A549 (cell line): ENCODE data around the gene GIT2. TPM values are rescaled to one million over a fixed set of nuclear protein-coding genes. Genes with fewer than 3 reads are reported as not detected.

Source experiments
- ATAC-seq, 2 experiments: fragments of 200-7000 bp in 1 of 2; fragments of >200 bp in 1 of 2; cut with Nextera tagmentation in 1 of 2; cut with Tn5 transposase in 1 of 2; 3 replicates each; pipeline versions ENCODE4 v1.8.0 to v1.9.1; 2018 to 2020; ENCODE audit warnings: mild to moderate bottlenecking in 1 of 2, moderate library complexity in 1 of 2
- CTCF ChIA-PET: fragments of 300-600 bp; sonication (Branson Sonifier 250); formaldehyde crosslinking; extraction: SDS; loops from one replicate; lab custom pipeline; 2021; ENCODE audit warnings: antibody characterized with exemption, inconsistent platforms; lab: Yijun Ruan, JAX
- POLR2A ChIA-PET: fragments of 350-600 bp; formaldehyde crosslinking; extraction: SDS; loops from one replicate; lab custom pipeline; 2021; ENCODE audit warnings: antibody characterized with exemption, inconsistent platforms; lab: Yijun Ruan, JAX
- DNase-seq, 2 experiments: peaks; one replicate each; pipeline versions ENCODE4 v3.0.0 to v3.0.0-alpha.2; 2011 to 2016; ENCODE audit warnings: low read depth in 1 of 2, low spot score in 1 of 2
- FAIRE-seq: peaks from 2 replicates; lab custom pipeline; 2011; peaks lifted over from hg19 to GRCh38; lab: Jason Lieb, UNC
- H3K27ac ChIP-seq, 2 experiments: fragments of >200 bp; sonication (Bioruptor Twin); formaldehyde crosslinking; 3 replicates each; pipeline ENCODE4 v1.5.1; 2016 to 2017
- H3K4me1 ChIP-seq: fragments of >200 bp; sonication (Bioruptor Twin); formaldehyde crosslinking; 3 replicates; pipeline ENCODE4 v1.6.1; 2016
- H3K4me2 ChIP-seq: fragments of >200 bp; sonication (Bioruptor Twin); formaldehyde crosslinking; 3 replicates; pipeline ENCODE4 v1.6.1; 2016
- H3K4me3 ChIP-seq: fragments of >200 bp; sonication (Bioruptor Twin); formaldehyde crosslinking; 3 replicates; pipeline ENCODE4 v1.5.1; 2016
- H3K9me3 ChIP-seq: fragments of >200 bp; sonication (Bioruptor Twin); formaldehyde crosslinking; 3 replicates; pipeline ENCODE4 v1.6.1; 2016
- ATOH8 ChIP-seq: fragments of 250-450 bp; sonication (Bioruptor Pico); IDR thresholded peaks from 2 replicates; pipeline ENCODE4 v1.5.0; 2020; ENCODE audit warnings: low read depth, mild to moderate bottlenecking, moderate library complexity
- BCL3 ChIP-seq: fragments of >200 bp; sonication (Bioruptor Twin); formaldehyde crosslinking; IDR thresholded peaks from 3 replicates; pipeline ENCODE4 v1.6.1; 2016
- CBX2 ChIP-seq: fragments of 200-600 bp; sonication (generic); IDR thresholded peaks from 2 replicates; pipeline ENCODE4 v1.6.1; 2016; ENCODE audit warnings: low read depth, mild to moderate bottlenecking, borderline replicate concordance
- CBX8 ChIP-seq: fragments of 200-600 bp; sonication (generic); IDR thresholded peaks from 2 replicates; pipeline ENCODE4 v1.6.1; 2016
- EHF ChIP-seq: fragments of 250-450 bp; sonication (Bioruptor Pico); IDR thresholded peaks from 2 replicates; pipeline ENCODE4 v1.5.0; 2020; ENCODE audit warnings: mild to moderate bottlenecking
- FOSB ChIP-seq: fragments of 250-450 bp; sonication (Bioruptor Pico); IDR thresholded peaks from 2 replicates; pipeline ENCODE4 v1.5.0; 2020; ENCODE audit warnings: mild to moderate bottlenecking, moderate library complexity
- GATA3 ChIP-seq: IDR thresholded peaks from 2 replicates; pipeline ENCODE4 v1.6.1; 2012; ENCODE audit warnings: borderline replicate concordance
- HES2 ChIP-seq: fragments of >200 bp; sonication (Bioruptor Twin); formaldehyde crosslinking; IDR thresholded peaks from 2 replicates; pipeline ENCODE4 v1.6.1; 2016
- HEYL ChIP-seq: fragments of 250-450 bp; sonication (Bioruptor Pico); IDR thresholded peaks from 2 replicates; pipeline ENCODE4 v1.8.0; 2021; ENCODE audit warnings: mild to moderate bottlenecking, moderate library complexity
- HOXA7 ChIP-seq: fragments of 250-450 bp; sonication (Bioruptor Pico); IDR thresholded peaks from 2 replicates; pipeline ENCODE4 v1.5.0; 2020; ENCODE audit warnings: mild to moderate bottlenecking, moderate library complexity
- JUN ChIP-seq, 2 experiments: fragments of >200 bp; sonication (Bioruptor Twin); formaldehyde crosslinking; IDR thresholded peaks; 2 replicates in 1 of 2; 3 replicates in 1 of 2; pipeline ENCODE4 v1.6.1; 2016 to 2017
- KDM1A ChIP-seq: fragments of 200-600 bp; sonication (generic); IDR thresholded peaks from 2 replicates; pipeline ENCODE4 v1.6.1; 2016; ENCODE audit warnings: low read depth, mild to moderate bottlenecking
- KDM5A ChIP-seq: fragments of 200-600 bp; sonication (generic); IDR thresholded peaks from 2 replicates; pipeline ENCODE4 v1.6.1; 2016; ENCODE audit warnings: antibody characterized with exemption, mild to moderate bottlenecking
- MAFK ChIP-seq: fragments of 450-650 bp; IDR thresholded peaks from 2 replicates; pipeline ENCODE4 v1.6.1; 2014; ENCODE audit not compliant: partially characterized antibody
- NFE2L2 ChIP-seq: fragments of 150-350 bp; conservative IDR thresholded peaks from 2 replicates; pipeline ENCODE4 v1.6.1; 2014; ENCODE audit warnings: low read length
- NR3C1 ChIP-seq: fragments of >200 bp; sonication (Bioruptor Twin); formaldehyde crosslinking; IDR thresholded peaks from 3 replicates; pipeline ENCODE4 v1.6.1; 2017
- PHF8 ChIP-seq: fragments of 200-600 bp; sonication (generic); IDR thresholded peaks from 2 replicates; pipeline ENCODE4 v1.6.1; 2016; ENCODE audit warnings: low read depth, mild to moderate bottlenecking, antibody characterized with exemption, moderate library complexity, borderline replicate concordance
- RAD21 ChIP-seq, 2 experiments: fragments of >200 bp in 1 of 2; sonication (Bioruptor Twin) in 1 of 2; formaldehyde crosslinking in 1 of 2; IDR thresholded peaks in 1 of 2; conservative IDR thresholded peaks in 1 of 2; 2 replicates in 1 of 2; 3 replicates in 1 of 2; pipeline ENCODE4 v1.6.1; 2012 to 2018; ENCODE audit warnings: inconsistent platforms in 1 of 2
- ZNF302 ChIP-seq: fragments of 250-450 bp; sonication (Bioruptor Pico); IDR thresholded peaks from 2 replicates; pipeline ENCODE4 v1.9.0; 2021; ENCODE audit warnings: inconsistent platforms, mild to moderate bottlenecking, moderate library complexity
- WGBS: methylation state at CpG from one replicate; pipeline ENCODE4 v1.1.6; 2017; ENCODE audit errors: missing lambda C conversion rate; 5-methylcytosine and 5-hydroxymethylcytosine counted together
- polyA plus RNA-seq, 4 experiments: library from polyadenylated mRNA; depleted of rRNA in 3 of 4; stranded (reverse); fragments of >200 nt; fragmentation: RNase III in 1 of 4; extraction: RNeasy Plus Mini Kit Qiagen cat#74134 plus additional on column Dnase treatment in 1 of 4; gene quantifications; 2 replicates in 3 of 4; 3 replicates in 1 of 4; pipeline ENCODE4 v1.2.3, GENCODE V29; 2011 to 2017
- TF ChIP-seq, protein P1 (sequence below): fragments of 250-450 bp; sonication (Bioruptor Pico); IDR thresholded peaks from 2 replicates; pipeline ENCODE4 v1.5.0; 2021; ENCODE audit warnings: mild to moderate bottlenecking, moderate library complexity, borderline replicate concordance

Gene GIT2
- polyA plus RNA-seq, 2 of the 4 experiments (the other 2 are of a cell fraction), result 18.5 to 38.0 TPM

DNA sequence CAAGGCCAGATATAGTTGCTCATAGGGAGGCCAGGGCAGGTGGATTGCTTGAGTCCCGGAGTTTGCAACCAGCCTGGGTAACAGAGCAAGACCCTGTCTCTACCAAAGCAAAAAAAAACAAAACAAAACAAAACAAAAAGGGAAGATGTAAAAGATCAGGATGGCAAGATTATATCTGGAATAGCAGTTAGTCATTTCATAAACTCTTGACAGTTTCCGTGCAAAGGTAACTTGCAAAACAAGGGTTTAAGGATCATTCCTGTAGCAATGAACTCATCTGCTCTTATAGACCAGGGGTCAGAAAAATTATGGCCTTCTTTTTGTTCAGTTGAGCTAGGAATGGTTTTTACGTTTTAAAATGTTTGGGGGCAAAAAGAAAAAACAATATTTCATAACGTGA is 29.6 kb downstream of the GIT2 start:
- 83% methylated on average over 4 of the region's 4 CpGs for WGBS
- Histone ChIP-seq H3K4me1 (no peaks in the 10 kb centered on the region), H3K4me3 (no peak overlapping the region), H3K9me3 (no peaks in the 10 kb centered on the region), H3K4me2 (no peak overlapping the region), H3K27ac (no peak overlapping the region)
- no peak for DNase-seq
- POLR2A ChIA-PET, result no interaction called here
- ATAC-seq, result no peak
- FAIRE-seq, result no peak
- CTCF ChIA-PET, result no interaction called here
- TF ChIP-seq JUN (IDR thresholded peaks at IDR 0.05), result no peak
- TF ChIP-seq KDM1A, result no peak
- TF ChIP-seq MAFK, result no peak
- TF ChIP-seq EHF (CRISPR knock-in tag), result no peak
- TF ChIP-seq, protein P1, sequence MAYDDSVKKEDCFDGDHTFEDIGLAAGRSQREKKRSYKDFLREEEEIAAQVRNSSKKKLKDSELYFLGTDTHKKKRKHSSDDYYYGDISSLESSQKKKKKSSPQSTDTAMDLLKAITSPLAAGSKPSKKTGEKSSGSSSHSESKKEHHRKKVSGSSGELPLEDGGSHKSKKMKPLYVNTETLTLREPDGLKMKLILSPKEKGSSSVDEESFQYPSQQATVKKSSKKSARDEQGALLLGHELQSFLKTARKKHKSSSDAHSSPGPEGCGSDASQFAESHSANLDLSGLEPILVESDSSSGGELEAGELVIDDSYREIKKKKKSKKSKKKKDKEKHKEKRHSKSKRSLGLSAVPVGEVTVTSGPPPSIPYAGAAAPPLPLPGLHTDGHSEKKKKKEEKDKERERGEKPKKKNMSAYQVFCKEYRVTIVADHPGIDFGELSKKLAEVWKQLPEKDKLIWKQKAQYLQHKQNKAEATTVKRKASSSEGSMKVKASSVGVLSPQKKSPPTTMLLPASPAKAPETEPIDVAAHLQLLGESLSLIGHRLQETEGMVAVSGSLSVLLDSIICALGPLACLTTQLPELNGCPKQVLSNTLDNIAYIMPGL (CRISPR knock-in tag), result no peak
- no peak for TF ChIP-seq NFE2L2
- no peak for TF ChIP-seq ATOH8

- TF ChIP-seq HES2 (no peak), CBX8 (no peak), FOSB (no peak), ZNF302 (CRISPR knock-in tag) (no peak), JUN (IDR thresholded peaks at IDR 0.05) (no peak), RAD21 (conservative IDR thresholded peaks at IDR 0.05 in 1 of 2, IDR thresholded peaks at IDR 0.05 in 1 of 2) (no peak), HOXA7 (CRISPR knock-in tag) (no peak), GATA3 (no peak), KDM1A (no peak), HEYL (CRISPR knock-in tag) (no peak), KDM5A (no peak)
- no peak for DNase-seq
- Histone ChIP-seq H3K4me2 (no peak overlapping the region), H3K4me1 (no peaks in the 10 kb centered on the region), H3K27ac (no peak overlapping the region), H3K4me3 (no peak overlapping the region), H3K9me3 (no peaks in the 10 kb centered on the region)
- CTCF ChIA-PET, result interaction anchor here (0.8 to 0.9 kb wide), 2 partner anchors 19 to 36 kb away, joined by 3 read pairs; no protein-coding TSS in a partner anchor
- ATAC-seq, result no peak
- POLR2A ChIA-PET, result no interaction called here
- no peak for FAIRE-seq
- WGBS, result 79% methylated on average over 4 of the region's 4 CpGs
These were observed 32.3 kb downstream of the GIT2 start for GRCh38 chr12:109963743-109964429.

GRCh38 chr12:109963330-109963729 is 32.8 kb downstream of the GIT2 start:
- H3K4me1 ChIP-seq, result no peaks in the 10 kb centered on the region
- WGBS, result 89% methylated on average over 1 of the region's 1 CpG
- no peak overlapping the region for H3K27ac ChIP-seq
- ATAC-seq, result no peak
- no peak for FAIRE-seq
- no peak for DNase-seq
- ChIA-PET CTCF (interaction anchor here (0.9 kb wide), 1 partner anchor 20 kb away, joined by 3 read pairs; no protein-coding TSS in a partner anchor), POLR2A (no interaction called here)
- no peak overlapping the region for H3K4me2 ChIP-seq
- no peak for TF ChIP-seq BCL3
- no peak for TF ChIP-seq NR3C1
- no peak for TF ChIP-seq CBX2
- no peak for TF ChIP-seq PHF8
- no peak overlapping the region for H3K4me3 ChIP-seq
- no peaks in the 10 kb centered on the region for H3K9me3 ChIP-seq
